ENCODE data around the gene NADK2.

GRCh38 chr5:36146390-36146789, 95.3 kb downstream of the NADK2 start:
- TF ChIP-seq GATA3 (IDR thresholded peaks at IDR 0.05; ENCODE audit: low read depth, low read length) (no peak), GATA2 (IDR thresholded peaks at IDR 0.05; ENCODE audit: low read depth, low read length) (no peak)
